GM18498 (cell line): Measurements from ENCODE around the gene PPCDC.

ENCODE experiments used
- ATAC-seq: cut with Tn5 transposase; IDR thresholded peaks from one replicate; pipeline ENCODE4 v1.9.1; 2021; ENCODE audit warnings: mild to moderate bottlenecking, moderate library complexity; ENCODE audit not compliant: unreplicated experiment

Gene PPCDC

DNA sequence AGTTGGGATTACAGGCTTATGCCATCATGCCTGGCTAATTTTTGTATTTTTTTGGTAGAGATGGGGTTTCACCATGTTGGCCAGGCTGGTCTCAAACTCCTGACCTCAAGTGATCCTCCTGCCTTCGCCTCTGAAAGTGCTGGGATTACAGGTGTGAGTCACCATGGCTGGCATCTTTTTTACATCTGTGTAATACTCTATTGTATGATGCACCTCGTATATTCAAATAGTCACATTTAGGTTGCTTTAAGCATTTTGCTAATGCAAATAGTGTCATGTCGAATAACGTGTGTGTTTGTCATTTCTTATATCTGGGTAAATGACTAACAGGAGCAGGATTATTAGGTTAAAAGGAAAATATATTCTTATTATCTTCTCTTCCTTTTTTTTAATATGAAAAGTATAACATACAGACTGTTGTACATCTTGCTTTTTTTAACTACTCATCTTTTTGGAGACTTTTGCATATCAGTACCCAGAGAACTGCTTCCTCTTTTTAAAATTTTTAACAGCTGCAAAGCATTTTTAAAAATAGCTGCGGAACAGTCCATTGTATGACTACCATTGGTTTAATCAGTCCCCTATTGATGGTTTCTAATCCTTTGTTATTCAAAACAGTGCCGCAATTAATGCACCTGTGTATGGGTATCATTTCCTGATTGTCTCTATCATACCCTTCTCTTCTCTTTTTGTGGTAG lies 14.6 kb upstream of the PPCDC start:
- ATAC-seq, result peak; percentile 84

DNA sequence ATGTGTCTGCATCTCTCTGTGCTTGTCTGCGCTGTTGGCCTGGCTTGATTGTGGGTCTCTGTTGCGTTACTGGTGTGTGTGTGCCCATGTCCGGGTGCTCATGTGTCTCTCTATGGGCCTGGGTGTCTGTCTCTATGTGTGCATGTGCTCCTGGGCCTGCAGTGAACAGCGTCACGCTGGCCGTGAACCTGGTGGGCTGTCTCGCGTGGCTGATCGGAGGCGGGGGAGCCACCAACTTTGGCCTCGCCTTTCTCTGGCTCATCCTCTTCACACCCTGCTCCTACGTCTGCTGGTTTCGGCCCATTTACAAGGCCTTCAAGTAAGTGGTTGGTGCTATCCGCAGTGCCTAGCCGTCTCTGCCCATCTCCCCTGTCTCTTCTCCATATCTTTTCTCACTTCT lies 7.0 kb upstream of the PPCDC start:
- no peak for ATAC-seq

DNA sequence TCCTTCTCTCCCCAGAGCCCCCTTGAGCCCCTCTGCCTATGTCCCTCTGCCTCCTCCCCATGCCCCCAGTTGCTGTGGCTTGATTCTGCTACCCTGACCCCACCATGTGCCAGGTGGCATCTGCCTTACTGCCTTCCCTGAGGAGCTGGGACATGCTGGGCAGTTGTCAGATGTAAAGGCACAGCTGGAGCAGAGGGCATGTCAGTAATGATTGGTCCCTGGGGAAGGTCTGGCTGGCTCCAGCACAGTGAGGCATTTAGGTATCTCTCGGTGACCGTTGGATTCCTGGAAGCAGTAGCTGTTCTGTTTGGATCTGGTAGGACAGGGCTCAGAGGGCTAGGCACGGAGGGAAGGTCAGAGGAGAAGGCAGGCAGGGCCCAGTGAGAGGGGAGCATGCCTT lies 3.5 kb upstream of the PPCDC start:
- ATAC-seq, result no peak

DNA sequence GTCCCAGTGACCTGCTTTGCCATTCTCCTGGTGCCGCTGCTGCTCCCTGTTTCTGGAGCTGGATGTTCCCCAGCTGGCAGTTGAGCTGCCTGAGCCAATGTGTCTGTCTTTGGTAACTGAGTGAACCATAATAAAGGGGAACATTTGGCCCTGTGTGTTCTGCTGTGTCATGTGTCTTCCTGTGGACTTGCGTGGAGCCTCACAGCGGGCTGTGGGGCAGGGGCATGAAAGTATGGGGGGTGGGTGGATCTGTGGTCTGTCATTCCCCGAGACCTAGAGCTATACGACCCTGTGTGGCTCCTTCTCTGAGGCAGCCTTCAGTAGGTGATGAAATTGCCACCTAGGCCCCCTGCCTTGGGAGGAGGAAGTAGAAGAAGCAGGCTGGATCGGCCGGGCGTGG lies 2.0 kb upstream of the PPCDC start:
- no peak for ATAC-seq

DNA sequence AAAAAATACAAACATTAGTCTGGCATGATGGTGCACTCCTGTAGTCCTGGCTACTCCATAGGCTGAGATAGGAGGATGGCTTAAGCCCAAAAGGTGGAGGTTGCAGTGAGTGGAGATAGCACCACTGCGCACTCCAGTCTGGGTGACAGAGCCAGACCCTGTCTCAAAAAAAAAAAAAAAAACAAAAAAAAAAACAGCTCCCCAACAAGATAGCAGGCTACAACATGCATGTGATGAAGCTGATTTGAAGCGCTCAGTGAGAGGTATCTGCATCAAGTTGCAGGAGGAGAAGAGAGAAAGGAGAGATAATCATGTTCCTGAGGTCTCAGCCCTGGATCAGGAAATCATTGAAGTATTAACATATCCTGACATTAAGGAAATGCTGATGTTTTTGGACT lies 608 bp upstream of the PPCDC start:
- ATAC-seq, result no peak

DNA sequence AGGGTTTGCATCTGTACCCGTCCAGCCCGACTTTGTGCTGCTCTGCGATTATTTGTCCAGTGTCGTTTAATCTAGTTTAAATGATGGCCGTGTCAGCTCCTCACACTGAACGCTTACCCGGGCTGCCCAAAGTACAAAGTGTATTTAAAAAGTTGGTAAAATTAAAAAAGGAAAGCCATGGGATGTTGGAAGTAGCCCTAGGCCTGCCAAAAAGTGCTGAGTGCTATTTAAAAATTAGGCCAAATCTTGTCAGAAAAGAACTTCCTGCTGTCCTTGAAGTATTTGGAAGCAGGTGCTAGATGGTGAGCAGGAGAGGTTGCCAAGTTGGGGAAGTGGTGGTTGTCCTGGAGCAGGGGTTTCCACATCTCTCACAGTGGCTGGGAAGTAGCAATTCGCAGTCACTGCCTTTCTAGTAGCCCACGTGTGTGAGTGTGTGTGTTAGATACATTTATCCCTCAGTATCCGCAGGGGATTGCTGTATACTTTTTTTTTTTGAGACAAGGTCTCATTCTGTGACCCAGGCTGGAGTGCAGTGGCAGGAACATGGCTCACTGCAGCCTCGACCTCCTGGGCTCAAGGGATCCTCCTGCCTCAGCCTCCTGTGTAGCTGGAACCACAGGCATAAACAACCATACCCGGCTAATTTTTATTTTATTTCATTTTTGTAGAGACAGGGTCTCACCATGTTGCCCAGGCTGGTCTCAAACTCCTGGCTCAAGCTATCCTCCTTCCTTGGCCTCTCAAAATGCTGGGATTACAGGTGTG lies 664 bp downstream of the PPCDC start:
- ATAC-seq, result no peak

DNA sequence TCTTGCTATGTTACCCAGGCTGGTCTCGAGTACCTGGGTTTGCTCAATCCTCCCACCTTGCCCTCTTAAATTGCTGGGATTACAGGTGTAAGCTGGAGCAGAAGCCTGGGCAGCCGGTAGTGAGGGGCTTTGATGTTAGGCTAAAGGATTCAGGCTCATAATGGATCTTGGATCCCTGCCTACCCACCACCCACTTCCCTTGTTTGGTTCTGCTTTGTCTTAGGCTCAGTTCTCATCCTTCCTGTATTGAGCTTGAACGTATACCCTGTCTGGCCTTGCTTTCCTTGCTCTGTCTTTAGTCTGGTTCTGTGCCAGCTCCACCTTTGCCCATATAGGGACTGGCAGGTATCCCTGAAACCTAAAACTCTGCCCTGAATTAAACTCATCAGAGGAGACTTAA lies 1.7 kb downstream of the PPCDC start:
- no peak for ATAC-seq

DNA sequence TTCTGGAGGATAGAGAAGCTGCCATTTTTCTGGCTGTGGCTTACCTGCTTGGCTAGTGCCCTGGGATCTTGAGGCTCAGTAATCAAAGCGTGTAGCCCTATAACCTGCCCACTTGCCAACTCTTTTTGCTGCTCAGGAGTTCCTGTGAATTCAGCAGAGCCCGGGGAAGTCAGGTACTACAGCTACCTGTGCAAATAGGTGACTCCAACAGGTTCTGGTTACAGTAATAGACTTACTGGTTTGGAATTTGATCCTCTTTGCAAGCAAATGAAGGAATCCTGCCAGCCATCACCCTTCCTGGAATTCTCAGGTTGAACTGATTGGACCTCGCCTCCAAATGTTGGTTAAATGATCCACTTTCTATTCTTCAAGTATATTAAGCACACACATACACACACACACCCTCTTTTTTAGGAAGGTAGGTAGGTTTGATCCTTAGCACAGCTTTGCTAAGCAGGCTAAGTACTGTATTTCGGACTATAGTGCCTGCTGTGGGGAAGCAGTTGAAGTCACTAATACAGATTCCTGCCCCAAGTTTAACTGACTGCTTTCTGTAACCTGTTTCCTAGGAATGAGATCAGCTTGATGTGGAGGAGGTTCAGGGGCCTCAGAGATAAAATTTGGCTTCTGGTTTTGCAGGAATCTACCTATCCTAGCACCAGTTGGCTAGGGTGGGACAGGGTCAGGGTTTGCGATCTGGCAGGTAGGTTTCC lies 2.3 kb downstream of the PPCDC start:
- no peak for ATAC-seq

DNA sequence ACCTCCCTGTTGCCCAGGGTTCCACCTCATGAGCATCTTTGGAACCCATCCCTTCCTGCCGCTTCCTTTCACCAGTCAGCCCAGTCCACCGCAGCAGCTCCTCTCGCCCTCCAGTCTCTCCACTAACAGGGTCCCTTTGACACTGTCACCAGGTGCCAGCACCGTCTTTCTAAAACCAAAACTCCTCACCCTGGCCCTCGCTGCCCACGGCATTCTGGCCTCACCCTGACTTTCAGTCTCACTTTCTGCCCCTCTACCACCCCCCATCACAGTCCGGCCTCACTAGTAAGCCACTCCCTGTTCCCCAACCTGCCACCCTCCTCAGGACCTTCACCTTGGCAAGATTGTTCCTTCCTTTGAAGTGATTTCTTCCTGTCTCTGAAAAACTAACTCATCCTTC lies 4.2 kb downstream of the PPCDC start:
- ATAC-seq, result no peak

DNA sequence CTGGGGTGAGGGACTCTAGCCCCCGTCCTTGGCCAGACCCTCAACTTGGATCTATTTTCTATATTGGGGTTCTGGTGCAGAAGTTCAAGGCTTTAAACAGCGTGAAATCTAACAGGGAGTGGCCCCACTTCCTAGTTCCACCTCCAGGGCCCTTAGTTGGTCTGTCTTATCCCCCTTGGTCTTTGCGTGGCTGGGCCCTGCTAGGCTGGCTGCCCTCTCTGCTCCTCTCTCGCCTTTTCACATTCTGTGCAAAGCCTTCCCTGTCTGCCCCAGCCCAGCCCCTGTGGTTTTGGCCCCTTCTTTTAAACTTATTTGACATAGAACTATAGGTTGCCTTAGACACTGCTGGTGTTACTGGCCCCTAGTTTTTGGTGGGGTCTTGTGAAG lies 5.6 kb downstream of the PPCDC start:
- no peak for ATAC-seq

DNA sequence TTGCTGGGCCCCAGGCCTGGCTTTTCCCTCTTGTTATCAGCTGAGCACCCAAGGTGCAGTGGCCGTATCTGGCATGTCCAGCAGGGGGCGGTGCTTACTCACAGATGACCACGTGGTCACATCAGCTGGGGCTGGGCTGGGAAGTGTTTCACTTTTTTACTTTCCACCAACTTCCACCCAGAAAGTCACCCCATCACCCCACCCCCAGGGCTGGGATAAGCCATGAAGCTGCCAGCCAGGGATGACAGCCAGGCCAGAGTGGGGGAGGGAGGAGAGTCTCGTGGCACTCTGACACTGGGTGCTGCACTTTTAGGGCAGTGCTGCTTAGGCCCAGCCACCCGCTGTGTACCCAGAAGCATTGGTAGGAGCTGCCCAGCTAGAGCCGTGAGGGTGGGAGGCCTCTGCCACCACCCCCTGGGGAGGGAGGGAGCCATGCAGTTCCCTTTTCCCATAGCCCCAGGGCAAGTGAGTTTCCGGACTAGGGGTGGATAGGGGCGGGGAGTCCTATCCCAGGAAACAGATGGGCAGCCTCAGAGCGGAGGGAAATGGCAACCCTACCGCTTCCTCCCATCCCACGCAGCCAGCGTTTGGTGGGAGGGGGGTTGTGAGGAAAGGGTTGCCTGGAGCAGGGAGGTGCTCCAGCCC lies 6.1 kb downstream of the PPCDC start:
- ATAC-seq, result peak; percentile 53

DNA sequence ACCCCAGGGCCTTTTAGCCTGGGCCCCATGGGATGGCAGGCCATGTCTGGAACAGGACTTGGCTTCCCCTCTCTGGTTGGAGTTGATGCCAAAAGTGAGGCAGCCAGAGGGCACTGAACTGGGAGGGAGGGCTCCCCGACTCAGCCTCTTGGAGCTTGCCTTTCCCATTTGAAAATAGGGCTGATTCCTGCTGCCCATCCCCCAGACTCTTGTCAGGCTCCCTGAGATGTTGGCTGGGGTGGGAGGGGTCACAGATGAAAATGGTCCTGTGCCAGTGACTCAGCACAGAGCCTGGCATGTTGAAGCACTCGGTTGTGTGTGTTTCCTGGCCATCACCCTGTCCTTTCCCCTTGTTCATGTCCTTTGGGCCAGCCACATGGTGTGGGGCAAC lies 6.6 kb downstream of the PPCDC start:
- no peak for ATAC-seq

DNA sequence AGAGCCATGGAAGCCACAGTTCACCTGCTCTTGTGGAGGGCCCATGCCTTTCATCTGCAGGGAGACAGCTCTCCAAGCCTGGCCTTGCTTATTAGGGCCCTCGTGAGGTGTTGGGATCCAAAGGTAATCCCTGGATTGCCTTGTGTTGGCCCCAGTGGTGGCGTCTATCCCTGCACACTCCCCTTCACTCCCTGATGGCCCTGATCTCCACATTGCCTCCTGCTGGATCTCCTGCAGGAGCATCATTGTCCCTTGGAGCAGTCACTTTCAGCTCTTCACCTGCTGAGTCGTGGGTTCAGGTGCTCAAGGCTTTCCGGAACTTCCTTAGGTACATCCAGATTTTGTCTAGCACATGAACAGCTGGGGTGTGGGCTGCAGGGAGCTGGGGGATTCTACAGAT lies 7.0 kb downstream of the PPCDC start:
- no peak for ATAC-seq

DNA sequence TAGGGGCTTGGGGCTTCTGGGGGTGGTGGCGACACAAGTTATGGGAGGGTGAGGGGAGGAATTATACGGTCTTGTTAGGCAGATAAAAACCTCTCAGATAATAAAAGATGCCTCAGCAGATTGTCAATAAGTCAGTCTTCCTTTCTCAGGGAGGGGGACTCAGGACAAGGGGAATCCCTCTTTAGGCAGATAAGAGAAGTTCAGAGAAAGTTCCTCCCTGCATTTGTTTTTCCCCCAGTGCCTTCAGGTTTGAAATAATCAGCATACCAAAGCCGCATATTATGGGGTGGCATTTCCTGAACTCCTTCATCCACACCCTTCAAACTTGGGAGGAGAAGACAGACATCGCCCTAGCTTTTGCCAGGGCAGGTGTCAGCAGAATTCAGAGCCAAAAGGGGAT lies 8.5 kb downstream of the PPCDC start:
- ATAC-seq, result no peak

DNA sequence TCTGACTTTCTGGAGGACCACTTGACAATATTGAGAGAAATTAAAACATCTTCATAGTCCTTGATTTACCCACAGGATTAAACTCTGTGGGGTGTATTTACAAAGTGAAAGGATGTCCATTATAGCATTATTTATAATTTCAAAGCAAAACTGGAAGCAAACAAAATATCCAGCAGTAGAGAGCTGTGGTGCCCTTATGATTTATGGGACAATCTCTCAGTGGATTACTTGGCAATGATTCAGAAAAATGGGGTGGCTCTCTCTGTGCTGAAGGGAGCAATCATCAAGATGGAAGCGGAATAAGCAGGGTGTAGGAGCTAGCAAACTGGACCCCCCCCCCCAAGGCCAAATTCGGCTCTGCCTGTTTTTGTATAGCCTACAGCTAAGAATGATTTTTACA lies 9.0 kb downstream of the PPCDC start:
- ATAC-seq, result no peak

DNA sequence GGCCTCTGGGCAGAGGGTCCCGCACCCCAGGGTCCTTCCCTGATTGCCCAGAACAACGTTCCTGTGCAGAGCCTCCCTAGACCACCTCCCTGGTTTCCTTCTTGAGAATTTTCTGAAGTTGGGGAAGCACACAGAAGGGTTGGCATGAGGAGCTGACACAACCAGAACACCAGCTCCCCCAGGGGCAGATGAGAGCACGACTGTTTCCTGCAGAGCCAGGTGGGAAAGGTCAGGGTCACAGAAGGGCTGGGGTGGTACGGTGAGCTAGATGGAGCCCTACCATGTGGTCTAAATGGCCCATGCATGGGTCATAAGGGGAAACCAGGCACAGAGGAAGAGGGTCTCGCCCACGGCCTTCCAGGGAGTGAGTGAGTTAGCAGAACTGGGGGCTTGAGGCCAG lies 10.4 kb downstream of the PPCDC start:
- no peak for ATAC-seq

DNA sequence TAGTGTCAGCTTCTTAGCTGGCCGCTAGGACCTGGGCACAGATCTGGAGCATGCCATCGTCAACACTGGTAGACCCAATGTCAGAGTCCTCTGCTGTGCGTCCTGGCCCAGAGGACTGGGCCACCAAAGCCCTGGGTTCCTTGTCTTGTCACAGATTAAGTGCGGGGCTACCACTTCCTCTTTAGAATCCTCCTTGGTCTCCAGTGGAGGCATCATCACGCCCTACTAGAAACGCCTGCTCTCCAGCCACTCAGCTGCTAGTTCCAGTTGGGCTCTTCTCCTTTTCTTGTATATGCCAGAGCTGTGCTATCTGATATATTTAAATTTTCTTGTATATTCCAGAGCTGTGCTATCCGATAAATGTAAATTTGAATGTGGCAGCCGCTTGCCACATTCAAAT lies 11.2 kb downstream of the PPCDC start:
- no peak for ATAC-seq

DNA sequence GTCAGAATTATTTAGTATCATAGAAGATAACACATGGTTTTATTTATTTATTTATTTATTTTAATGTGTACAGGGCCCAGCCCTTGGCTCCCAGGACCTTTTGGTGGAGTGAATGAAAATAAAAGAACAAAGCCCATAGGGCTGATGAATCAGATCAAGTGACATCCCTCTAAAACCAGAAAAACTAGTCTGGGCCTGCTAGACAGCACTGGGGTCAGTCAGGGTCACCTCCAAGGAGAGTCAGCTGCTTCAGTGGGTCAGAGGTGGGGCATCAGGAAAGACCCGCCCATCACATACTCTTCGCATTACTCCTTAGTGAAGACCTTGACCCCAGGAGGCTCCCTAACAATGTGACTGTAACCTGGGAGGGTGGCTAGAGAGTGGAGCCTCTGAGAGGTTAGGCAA lies 12.8 kb downstream of the PPCDC start:
- no peak for ATAC-seq

DNA sequence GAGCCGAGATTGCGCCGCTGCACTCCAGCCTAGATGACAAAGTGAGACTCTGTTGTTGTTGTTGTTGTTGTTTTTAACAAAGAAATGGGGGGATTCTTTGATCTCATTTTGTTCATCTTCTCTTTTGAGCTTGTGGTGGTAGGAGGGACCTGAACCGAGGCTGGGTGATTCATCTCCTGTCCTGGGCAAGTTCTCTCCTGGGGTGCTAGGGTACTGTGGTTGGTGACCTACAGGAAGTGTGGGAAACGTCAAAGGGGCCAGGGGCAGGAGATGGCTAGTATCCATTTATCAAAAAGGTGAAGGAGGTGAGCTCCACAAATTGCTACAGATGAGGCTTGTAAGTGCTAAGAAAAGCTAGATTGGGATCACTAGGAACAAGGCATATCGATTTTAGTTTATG lies 14.3 kb downstream of the PPCDC start:
- ATAC-seq, result no peak

DNA sequence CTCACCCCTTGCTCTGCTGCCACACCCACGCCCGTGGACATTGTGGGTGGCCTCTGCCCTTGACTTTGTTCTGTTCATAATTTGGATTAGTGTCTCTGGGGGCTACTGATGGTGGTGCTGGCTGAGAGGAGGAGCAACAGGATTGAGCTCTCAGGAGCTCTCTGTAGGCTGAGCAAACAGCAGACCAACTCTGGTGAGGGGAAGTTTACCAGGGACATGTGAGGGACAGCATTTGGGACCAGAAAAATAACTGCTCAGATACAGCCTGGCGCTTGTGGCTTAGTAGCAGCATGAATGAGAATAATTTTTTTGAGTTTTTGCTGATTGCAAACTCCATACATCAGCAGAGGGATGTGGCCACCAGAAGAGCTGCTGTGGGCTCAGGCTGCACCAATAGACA lies 14.8 kb downstream of the PPCDC start:
- no peak for ATAC-seq

DNA sequence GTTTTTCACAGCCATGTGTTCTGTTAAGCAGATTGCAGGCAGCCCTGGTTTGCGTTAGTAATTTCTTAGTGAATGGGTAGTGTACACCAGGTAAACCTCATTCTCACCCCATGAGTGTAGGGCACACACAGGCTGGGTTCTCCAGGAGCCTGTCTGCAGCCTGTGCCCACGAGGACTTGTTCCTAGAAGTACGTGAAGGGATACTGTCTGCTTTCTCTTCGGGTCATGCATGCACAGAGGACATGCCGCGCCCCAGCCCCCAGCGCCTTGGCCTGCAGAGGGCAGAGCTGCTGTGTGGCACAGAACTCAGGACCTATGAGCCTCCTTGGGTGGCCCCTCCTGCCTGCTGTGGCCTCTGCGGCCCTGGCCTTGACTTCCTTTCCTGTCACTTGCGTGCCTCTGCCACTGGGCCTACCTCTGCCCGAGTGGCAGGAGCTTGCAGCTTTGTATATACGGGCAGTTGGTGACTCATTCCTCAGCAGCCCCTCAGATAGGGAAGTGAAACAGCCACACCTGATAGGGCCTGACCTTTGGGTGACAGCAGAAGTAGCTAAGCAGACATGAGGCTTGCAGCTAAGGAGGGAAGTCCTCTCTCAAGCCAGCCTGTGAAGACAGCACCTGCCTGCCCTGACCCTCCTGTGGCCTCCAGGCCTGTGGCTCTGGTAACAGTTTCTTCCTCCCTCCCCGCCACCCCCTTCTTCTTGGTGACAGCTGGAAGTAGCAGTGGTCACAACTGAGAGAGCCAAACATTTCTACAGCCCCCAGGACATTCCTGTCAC lies 19.5 kb downstream of the PPCDC start:
- peak; percentile 73 for ATAC-seq
